Measurements from ENCODE around the gene ATP1B1.
A peak's percentile ranks its signal among the peaks of the same experiment; 100 is the strongest.

ATP1B1 gene

DNA sequence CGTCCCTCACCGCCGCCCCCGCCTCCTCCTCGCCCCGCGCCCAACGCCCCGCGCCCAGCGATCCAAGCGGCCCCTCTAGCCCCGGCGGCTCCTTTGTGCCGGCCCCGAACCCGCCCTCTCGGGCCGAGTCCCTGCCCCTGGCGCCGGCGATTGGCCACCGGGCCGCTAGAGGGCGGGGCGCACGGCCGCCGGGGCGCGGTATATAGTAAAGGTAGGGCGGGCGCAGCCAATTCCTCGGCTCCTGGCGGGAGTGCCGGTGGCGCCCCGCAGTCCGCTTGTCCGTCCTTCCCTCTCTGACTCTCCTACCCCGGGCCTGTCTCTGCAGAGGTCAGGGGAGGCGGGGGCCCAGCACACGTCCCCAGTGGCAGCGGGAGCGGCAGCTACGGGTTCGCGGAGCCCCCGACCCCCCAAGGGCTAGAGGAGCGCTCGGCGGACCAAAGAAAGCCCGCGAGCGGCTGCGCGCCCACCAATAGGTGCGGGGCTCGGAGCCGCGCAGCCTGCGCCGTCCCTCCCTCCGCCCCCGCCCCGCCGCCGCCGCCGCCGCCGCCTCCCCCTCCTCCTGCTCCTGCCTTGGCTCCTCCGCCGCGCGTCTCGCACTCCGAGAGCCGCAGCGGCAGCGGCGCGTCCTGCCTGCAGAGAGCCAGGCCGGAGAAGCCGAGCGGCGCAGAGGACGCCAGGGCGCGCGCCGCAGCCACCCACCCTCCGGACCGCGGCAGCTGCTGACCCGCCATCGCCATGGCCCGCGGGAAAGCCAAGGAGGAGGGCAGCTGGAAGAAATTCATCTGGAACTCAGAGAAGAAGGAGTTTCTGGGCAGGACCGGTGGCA lies at the start of gene ATP1B1 (continued):
- TF ChIP-seq ZNF837 (tag by site-specific recombination; IDR thresholded peaks at IDR 0.05) (no peak), ZNF335 (tag by site-specific recombination; conservative IDR thresholded peaks at IDR 0.05) (peak; percentile 45; the same call in 1 of the 2 replicates), ZNF654 (tag by site-specific recombination; IDR thresholded peaks at IDR 0.05; ENCODE audit: low read depth) (no peak), SP2 (tag by site-specific recombination; IDR thresholded peaks at IDR 0.05) (peak; percentile 59), YY1 (tag by site-specific recombination; IDR thresholded peaks at IDR 0.05) (0 out of 2 replicates have a peak, but pooled peaks have one; percentile 25), ZNF423 (tag by site-specific recombination; IDR thresholded peaks at IDR 0.05) (0 out of 2 replicates have a peak, but pooled peaks have one; percentile 21), ZNF146 (tag by site-specific recombination; IDR thresholded peaks at IDR 0.05) (no peak), SP7 (tag by site-specific recombination; IDR thresholded peaks at IDR 0.05) (peak; percentile 53; the same call in 1 of the 2 replicates), KLF10 (tag by site-specific recombination; IDR thresholded peaks at IDR 0.05) (peak; percentile 31; the same call in 1 of the 2 replicates), ZNF354C (tag by site-specific recombination; IDR thresholded peaks at IDR 0.05; ENCODE audit: borderline replicate concordance, low read depth) (no peak), ZNF596 (tag by site-specific recombination; IDR thresholded peaks at IDR 0.05) (no peak), ZNF239 (tag by site-specific recombination; IDR thresholded peaks at IDR 0.05) (no peak), BCL11A (tag by site-specific recombination; IDR thresholded peaks at IDR 0.05; ENCODE audit: low read depth) (peak; percentile 15; the same call in 1 of the 2 replicates), ZNF16 (tag by site-specific recombination; IDR thresholded peaks at IDR 0.05; ENCODE audit: low read depth) (no peak), ZNF785 (tag by site-specific recombination; IDR thresholded peaks at IDR 0.05) (no peak), ZSCAN23 (tag by site-specific recombination; IDR thresholded peaks at IDR 0.05) (peak; percentile 36; the same call in 1 of the 2 replicates), WT1 (tag by site-specific recombination; IDR thresholded peaks at IDR 0.05) (0 out of 2 replicates have a peak, but pooled peaks have one; percentile 39), ZNF621 (tag by site-specific recombination; IDR thresholded peaks at IDR 0.05) (no peak), ZNF10 (tag by site-specific recombination; IDR thresholded peaks at IDR 0.05) (0 out of 2 replicates have a peak, but pooled peaks have one; percentile 34), ZNF660 (tag by site-specific recombination; IDR thresholded peaks at IDR 0.05) (peak; percentile 33; the same call in 1 of the 2 replicates), ZBTB7A (tag by site-specific recombination; IDR thresholded peaks at IDR 0.05; ENCODE audit: low read depth) (peak; percentile 26; the same call in 1 of the 2 replicates), ZNF140 (tag by site-specific recombination; IDR thresholded peaks at IDR 0.05) (no peak), ZBTB20 (tag by site-specific recombination; IDR thresholded peaks at IDR 0.05) (no peak), BCL11B (tag by site-specific recombination; IDR thresholded peaks at IDR 0.05; ENCODE audit: low read depth) (no peak), ZNF776 (tag by site-specific recombination; IDR thresholded peaks at IDR 0.05; ENCODE audit: borderline replicate concordance) (no peak), ZBTB17 (tag by site-specific recombination; IDR thresholded peaks at IDR 0.05) (peak; percentile 69)
- TF ChIP-seq, protein P1, sequence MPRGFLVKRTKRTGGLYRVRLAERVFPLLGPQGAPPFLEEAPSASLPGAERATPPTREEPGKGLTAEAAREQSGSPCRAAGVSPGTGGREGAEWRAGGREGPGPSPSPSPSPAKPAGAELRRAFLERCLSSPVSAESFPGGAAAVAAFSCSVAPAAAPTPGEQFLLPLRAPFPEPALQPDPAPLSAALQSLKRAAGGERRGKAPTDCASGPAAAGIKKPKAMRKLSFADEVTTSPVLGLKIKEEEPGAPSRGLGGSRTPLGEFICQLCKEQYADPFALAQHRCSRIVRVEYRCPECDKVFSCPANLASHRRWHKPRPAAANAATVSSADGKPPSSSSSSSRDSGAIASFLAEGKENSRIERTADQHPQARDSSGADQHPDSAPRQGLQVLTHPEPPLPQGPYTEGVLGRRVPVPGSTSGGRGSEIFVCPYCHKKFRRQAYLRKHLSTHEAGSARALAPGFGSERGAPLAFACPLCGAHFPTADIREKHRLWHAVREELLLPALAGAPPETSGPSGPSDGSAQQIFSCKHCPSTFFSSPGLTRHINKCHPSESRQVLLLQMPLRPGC (tag by site-specific recombination; IDR thresholded peaks at IDR 0.05): no peak
- TF ChIP-seq, protein P2, sequence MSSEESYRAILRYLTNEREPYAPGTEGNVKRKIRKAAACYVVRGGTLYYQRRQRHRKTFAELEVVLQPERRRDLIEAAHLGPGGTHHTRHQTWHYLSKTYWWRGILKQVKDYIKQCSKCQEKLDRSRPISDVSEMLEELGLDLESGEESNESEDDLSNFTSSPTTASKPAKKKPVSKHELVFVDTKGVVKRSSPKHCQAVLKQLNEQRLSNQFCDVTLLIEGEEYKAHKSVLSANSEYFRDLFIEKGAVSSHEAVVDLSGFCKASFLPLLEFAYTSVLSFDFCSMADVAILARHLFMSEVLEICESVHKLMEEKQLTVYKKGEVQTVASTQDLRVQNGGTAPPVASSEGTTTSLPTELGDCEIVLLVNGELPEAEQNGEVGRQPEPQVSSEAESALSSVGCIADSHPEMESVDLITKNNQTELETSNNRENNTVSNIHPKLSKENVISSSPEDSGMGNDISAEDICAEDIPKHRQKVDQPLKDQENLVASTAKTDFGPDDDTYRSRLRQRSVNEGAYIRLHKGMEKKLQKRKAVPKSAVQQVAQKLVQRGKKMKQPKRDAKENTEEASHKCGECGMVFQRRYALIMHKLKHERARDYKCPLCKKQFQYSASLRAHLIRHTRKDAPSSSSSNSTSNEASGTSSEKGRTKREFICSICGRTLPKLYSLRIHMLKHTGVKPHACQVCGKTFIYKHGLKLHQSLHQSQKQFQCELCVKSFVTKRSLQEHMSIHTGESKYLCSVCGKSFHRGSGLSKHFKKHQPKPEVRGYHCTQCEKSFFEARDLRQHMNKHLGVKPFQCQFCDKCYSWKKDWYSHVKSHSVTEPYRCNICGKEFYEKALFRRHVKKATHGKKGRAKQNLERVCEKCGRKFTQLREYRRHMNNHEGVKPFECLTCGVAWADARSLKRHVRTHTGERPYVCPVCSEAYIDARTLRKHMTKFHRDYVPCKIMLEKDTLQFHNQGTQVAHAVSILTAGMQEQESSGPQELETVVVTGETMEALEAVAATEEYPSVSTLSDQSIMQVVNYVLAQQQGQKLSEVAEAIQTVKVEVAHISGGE (tag by site-specific recombination; conservative IDR thresholded peaks at IDR 0.05; ENCODE audit: low read depth): peak; percentile 57; the same call in 1 of the 2 replicates
- TF ChIP-seq, protein P3, sequence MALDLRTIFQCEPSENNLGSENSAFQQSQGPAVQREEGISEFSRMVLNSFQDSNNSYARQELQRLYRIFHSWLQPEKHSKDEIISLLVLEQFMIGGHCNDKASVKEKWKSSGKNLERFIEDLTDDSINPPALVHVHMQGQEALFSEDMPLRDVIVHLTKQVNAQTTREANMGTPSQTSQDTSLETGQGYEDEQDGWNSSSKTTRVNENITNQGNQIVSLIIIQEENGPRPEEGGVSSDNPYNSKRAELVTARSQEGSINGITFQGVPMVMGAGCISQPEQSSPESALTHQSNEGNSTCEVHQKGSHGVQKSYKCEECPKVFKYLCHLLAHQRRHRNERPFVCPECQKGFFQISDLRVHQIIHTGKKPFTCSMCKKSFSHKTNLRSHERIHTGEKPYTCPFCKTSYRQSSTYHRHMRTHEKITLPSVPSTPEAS (tag by site-specific recombination; IDR thresholded peaks at IDR 0.05): no peak
- TF ChIP-seq, protein P4, sequence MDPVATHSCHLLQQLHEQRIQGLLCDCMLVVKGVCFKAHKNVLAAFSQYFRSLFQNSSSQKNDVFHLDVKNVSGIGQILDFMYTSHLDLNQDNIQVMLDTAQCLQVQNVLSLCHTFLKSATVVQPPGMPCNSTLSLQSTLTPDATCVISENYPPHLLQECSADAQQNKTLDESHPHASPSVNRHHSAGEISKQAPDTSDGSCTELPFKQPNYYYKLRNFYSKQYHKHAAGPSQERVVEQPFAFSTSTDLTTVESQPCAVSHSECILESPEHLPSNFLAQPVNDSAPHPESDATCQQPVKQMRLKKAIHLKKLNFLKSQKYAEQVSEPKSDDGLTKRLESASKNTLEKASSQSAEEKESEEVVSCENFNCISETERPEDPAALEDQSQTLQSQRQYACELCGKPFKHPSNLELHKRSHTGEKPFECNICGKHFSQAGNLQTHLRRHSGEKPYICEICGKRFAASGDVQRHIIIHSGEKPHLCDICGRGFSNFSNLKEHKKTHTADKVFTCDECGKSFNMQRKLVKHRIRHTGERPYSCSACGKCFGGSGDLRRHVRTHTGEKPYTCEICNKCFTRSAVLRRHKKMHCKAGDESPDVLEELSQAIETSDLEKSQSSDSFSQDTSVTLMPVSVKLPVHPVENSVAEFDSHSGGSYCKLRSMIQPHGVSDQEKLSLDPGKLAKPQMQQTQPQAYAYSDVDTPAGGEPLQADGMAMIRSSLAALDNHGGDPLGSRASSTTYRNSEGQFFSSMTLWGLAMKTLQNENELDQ (tag by site-specific recombination; IDR thresholded peaks at IDR 0.05; ENCODE audit: low read depth): no peak
